ENCODE measurements around the gene TET2.

TET2 gene

GRCh38 chr4:105181259-105181658, 34.6 kb downstream of the TET2 start:
- no peak for DNase-seq (ENCODE audit: low read depth)
- H3K4me3 ChIP-seq (ENCODE audit: low read length), result no peak overlapping the region
- TF ChIP-seq CTCF (conservative IDR thresholded peaks at IDR 0.05; ENCODE audit: low read length), result no peak

DNA sequence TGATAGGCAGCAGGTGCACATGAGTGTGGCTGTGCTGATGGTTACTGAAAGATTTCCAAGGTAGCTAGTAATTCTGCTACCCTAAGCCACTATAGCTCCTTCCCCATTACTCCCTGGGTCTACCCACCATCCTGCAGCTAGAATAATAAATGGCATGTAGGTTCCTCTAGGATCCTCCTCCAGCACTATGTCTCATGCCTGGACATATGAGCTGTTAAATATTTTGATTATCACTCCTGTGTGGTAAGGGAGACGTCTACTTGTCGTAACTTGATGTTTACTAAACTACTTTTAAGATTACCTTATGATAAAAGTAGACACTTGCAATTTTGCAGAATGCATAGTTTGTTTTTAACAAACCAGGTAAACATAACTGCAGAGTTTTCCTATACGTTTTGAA, 35.5 kb downstream of the TET2 start:
- no peak for DNase-seq (ENCODE audit: low read depth)
- TF ChIP-seq CTCF (conservative IDR thresholded peaks at IDR 0.05; ENCODE audit: low read length), result no peak
- no peak overlapping the region for H3K4me3 ChIP-seq (ENCODE audit: low read length)

DNA sequence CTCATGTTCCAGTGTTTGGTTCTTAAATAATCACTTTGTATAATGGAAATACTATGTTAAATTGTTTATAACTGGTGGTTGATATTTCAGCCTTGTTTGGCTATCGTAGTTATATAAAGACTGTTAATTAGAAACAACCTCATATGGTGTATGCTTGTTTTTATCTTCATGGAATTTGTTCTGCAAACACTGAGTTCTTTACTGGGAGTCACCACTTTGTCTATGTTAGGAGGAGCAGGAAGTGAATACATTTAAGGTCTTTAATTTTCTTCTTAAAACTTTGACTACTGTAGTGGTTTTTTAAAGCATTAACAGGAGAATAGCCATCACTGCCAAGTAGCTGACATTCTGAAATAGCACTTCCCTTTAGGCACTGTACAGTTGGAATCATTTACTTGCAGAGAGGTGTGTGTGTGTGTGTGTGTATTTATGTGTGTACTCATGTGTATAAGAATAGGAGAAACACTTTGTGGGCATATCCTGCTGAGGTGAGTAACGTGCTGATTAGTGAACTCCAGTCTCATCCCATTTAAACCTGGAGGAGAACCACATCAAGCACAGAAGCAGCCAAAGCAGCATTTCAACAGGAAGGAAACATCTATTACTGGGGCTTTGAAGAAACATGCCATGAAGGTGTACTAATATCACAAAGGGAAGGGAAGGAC, 37.8 kb downstream of the TET2 start:
- no peak for TF ChIP-seq CTCF (conservative IDR thresholded peaks at IDR 0.05; ENCODE audit: low read length)
- DNase-seq (ENCODE audit: low read depth), result no peak
- H3K4me3 ChIP-seq (ENCODE audit: low read length), result no peak overlapping the region

- TF ChIP-seq CTCF (conservative IDR thresholded peaks at IDR 0.05; ENCODE audit: low read length), result no peak
- no peak overlapping the region for H3K4me3 ChIP-seq (ENCODE audit: low read length)
- no peak for DNase-seq (ENCODE audit: low read depth)
These were observed 40.1 kb downstream of the TET2 start for GRCh38 chr4:105186701-105187161.

GRCh38 chr4:105189855-105190650, 43.4 kb downstream of the TET2 start:
- no peak for TF ChIP-seq CTCF (conservative IDR thresholded peaks at IDR 0.05; ENCODE audit: low read length)
- no peak overlapping the region for H3K4me3 ChIP-seq (ENCODE audit: low read length)
- DNase-seq (ENCODE audit: low read depth), result no peak

GRCh38 chr4:105191621-105192210, 45.0 kb downstream of the TET2 start:
- no peak for TF ChIP-seq CTCF (conservative IDR thresholded peaks at IDR 0.05; ENCODE audit: low read length)
- H3K4me3 ChIP-seq (ENCODE audit: low read length), result no peak overlapping the region
- peak; percentile 16 for DNase-seq (ENCODE audit: low read depth)
